H9 (cell line): Measurements from ENCODE around the gene FLNA. TPM values are rescaled to one million over a fixed set of nuclear protein-coding genes. Genes with fewer than 3 reads are reported as not detected.

Source experiments
- DNase-seq: peaks from one replicate; pipeline ENCODE4 v3.0.0-alpha.2; 2017
- H2AFZ ChIP-seq: one replicate; pipeline ENCODE4 v1.6.1; 2013; ENCODE audit warnings: mild to moderate bottlenecking, low read length, control low read depth, moderate library complexity
- H2AK5ac ChIP-seq: 2 replicates; pipeline ENCODE4 v1.6.1; 2013; ENCODE audit warnings: low read length, control low read depth, mixed read lengths; ENCODE audit not compliant: insufficient read length
- H2BK120ac ChIP-seq: one replicate; pipeline ENCODE4 v1.6.1; 2013; ENCODE audit warnings: low read depth, mild to moderate bottlenecking, low read length, control low read depth, inconsistent platforms; ENCODE audit not compliant: poor library complexity, severe bottlenecking
- H2BK12ac ChIP-seq: 2 replicates; pipeline ENCODE4 v1.6.1; 2013; ENCODE audit warnings: low read length, control low read depth, mixed read lengths, low read depth; ENCODE audit not compliant: insufficient read length
- H2BK15ac ChIP-seq: 2 replicates; pipeline ENCODE4 v1.6.1; 2013; ENCODE audit warnings: low read depth, low read length, control low read depth
- H2BK20ac ChIP-seq: one replicate; pipeline ENCODE4 v1.6.1; 2013; ENCODE audit warnings: low read depth, mild to moderate bottlenecking, low read length, control low read depth, inconsistent platforms; ENCODE audit not compliant: poor library complexity, severe bottlenecking
- H2BK5ac ChIP-seq: 2 replicates; pipeline ENCODE4 v1.6.1; 2013; ENCODE audit warnings: low read length, control low read depth, mixed read lengths; ENCODE audit not compliant: insufficient read length
- H3K14ac ChIP-seq: 2 replicates; pipeline ENCODE4 v1.6.1; 2013; ENCODE audit warnings: low read length, control low read depth; ENCODE audit not compliant: insufficient read depth
- H3K18ac ChIP-seq: 2 replicates; pipeline ENCODE4 v1.6.1; 2013; ENCODE audit warnings: low read depth, mild to moderate bottlenecking, mixed read lengths, low read length, control low read depth; ENCODE audit not compliant: insufficient read length
- H3K23ac ChIP-seq: 2 replicates; pipeline ENCODE4 v1.6.1; 2013; ENCODE audit warnings: low read length, control low read depth, mixed read lengths, low read depth; ENCODE audit not compliant: insufficient read length
- H3K23me2 ChIP-seq: 2 replicates; pipeline ENCODE4 v1.6.1; 2013; ENCODE audit warnings: low read depth, mild to moderate bottlenecking, mixed read lengths, low read length, control low read depth; ENCODE audit not compliant: insufficient read length, poor library complexity, severe bottlenecking
- H3K27ac ChIP-seq: 2 replicates; pipeline ENCODE4 v1.5.1; 2013; ENCODE audit warnings: low read length, control low read depth, mixed read lengths, low read depth; ENCODE audit not compliant: insufficient read length
- H3K27me3 ChIP-seq: 2 replicates; pipeline ENCODE4 v1.6.1; 2013; ENCODE audit warnings: low read length, control low read depth, inconsistent platforms; ENCODE audit not compliant: insufficient read depth
- H3K4ac ChIP-seq: 2 replicates; pipeline ENCODE4 v1.6.1; 2013; ENCODE audit warnings: low read depth, mild to moderate bottlenecking, control low read depth, inconsistent platforms, low read length, moderate library complexity
- H3K4me1 ChIP-seq: 2 replicates; pipeline ENCODE4 v1.6.1; 2013; ENCODE audit warnings: low read length, control low read depth, inconsistent platforms; ENCODE audit not compliant: insufficient read depth
- H3K4me2 ChIP-seq: 2 replicates; pipeline ENCODE4 v1.6.1; 2013; ENCODE audit warnings: low read length, control low read depth, mixed read lengths; ENCODE audit not compliant: insufficient read length, insufficient read depth
- H3K56ac ChIP-seq: 2 replicates; pipeline ENCODE4 v1.6.1; 2013; ENCODE audit warnings: low read depth, mild to moderate bottlenecking, mixed read lengths, low read length, control low read depth; ENCODE audit not compliant: insufficient read length
- H3K79me1 ChIP-seq: 2 replicates; pipeline ENCODE4 v1.6.1; 2013; ENCODE audit warnings: low read depth, mild to moderate bottlenecking, moderate library complexity, low read length, control low read depth, inconsistent platforms; ENCODE audit not compliant: insufficient read depth, poor library complexity, severe bottlenecking
- H3K79me2 ChIP-seq: 2 replicates; pipeline ENCODE4 v1.6.1; 2013; ENCODE audit warnings: low read length, control low read depth, inconsistent platforms; ENCODE audit not compliant: insufficient read depth
- H3K9ac ChIP-seq: 2 replicates; pipeline ENCODE4 v1.6.1; 2013; ENCODE audit warnings: low read length, control low read depth, mixed read lengths; ENCODE audit not compliant: insufficient read length; ENCODE audit errors: extremely low read depth
- H3K9me3 ChIP-seq: one replicate; pipeline ENCODE4 v1.6.1; 2013; ENCODE audit warnings: low read depth, low read length, inconsistent platforms; ENCODE audit not compliant: control insufficient read depth
- H3T11ph ChIP-seq: one replicate; pipeline ENCODE4 v1.6.1; 2013; ENCODE audit warnings: mild to moderate bottlenecking, low read length, control low read depth, inconsistent platforms
- H4K20me1 ChIP-seq: one replicate; pipeline ENCODE4 v1.6.1; 2013; ENCODE audit not compliant: control insufficient read depth, insufficient read length, insufficient read depth
- H4K5ac ChIP-seq: 2 replicates; pipeline ENCODE4 v1.6.1; 2013; ENCODE audit warnings: low read depth, mild to moderate bottlenecking, mixed read lengths, low read length, control low read depth; ENCODE audit not compliant: insufficient read length
- H4K8ac ChIP-seq: replicated peaks from 2 replicates; pipeline ENCODE4 v1.6.1; 2013; ENCODE audit warnings: low read length, control low read depth, mixed read lengths, low read depth; ENCODE audit not compliant: insufficient read length
- H4K91ac ChIP-seq: 2 replicates; pipeline ENCODE4 v1.6.1; 2013; ENCODE audit warnings: low read depth, mild to moderate bottlenecking, moderate library complexity, mixed read lengths, low read length, control low read depth; ENCODE audit not compliant: insufficient read length
- H3K27ac Mint-ChIP-seq, 3 experiments: 2 replicates in 2 of 3; 3 replicates in 1 of 3; pipeline ENCODE4 v1.8.0; 2020 to 2021; ENCODE audit warnings: mixed read lengths in 3 of 3, mild to moderate bottlenecking in 1 of 3, moderate library complexity in 1 of 3
- H3K27me3 Mint-ChIP-seq: 2 replicates; pipeline ENCODE4 v1.8.0; 2021; ENCODE audit warnings: low read depth, mild to moderate bottlenecking, moderate library complexity, mixed read lengths
- H3K36me3 Mint-ChIP-seq, 3 experiments: 2 replicates in 2 of 3; 3 replicates in 1 of 3; pipeline ENCODE4 v1.8.0; 2020 to 2021; ENCODE audit warnings: low read depth in 3 of 3, mixed read lengths in 3 of 3; ENCODE audit not compliant: insufficient read depth in 1 of 3
- H3K4me1 Mint-ChIP-seq, 2 experiments: 2 replicates each; pipeline ENCODE4 v1.8.0; 2020; ENCODE audit warnings: mixed read lengths in 2 of 2
- H3K4me3 Mint-ChIP-seq, 2 experiments: 2 replicates in 1 of 2; 3 replicates in 1 of 2; pipeline ENCODE4 v1.8.0; 2020 to 2021; ENCODE audit warnings: mild to moderate bottlenecking in 2 of 2, mixed read lengths in 2 of 2, moderate library complexity in 1 of 2
- H3K9me3 Mint-ChIP-seq, 2 experiments: 2 replicates in 1 of 2; 3 replicates in 1 of 2; pipeline ENCODE4 v1.8.0; 2020; ENCODE audit warnings: mild to moderate bottlenecking in 2 of 2, mixed read lengths in 2 of 2, moderate library complexity in 1 of 2
- WGBS: extraction: QIAGEN DNeasy Blood & Tissue Kit; methylation state at CpG from one replicate; pipeline ENCODE4 v1.1.7; 2013; ENCODE audit warnings: missing lambda C conversion rate, low lambda C conversion rate, mixed read lengths; ENCODE audit not compliant: insufficient read length; ENCODE audit errors: extremely low coverage; 5-methylcytosine and 5-hydroxymethylcytosine counted together
- total RNA-seq: library from RNA; stranded (reverse); gene quantifications from 2 replicates; pipeline ENCODE4 v1.2.1, GENCODE V29; 2021
- TF ChIP-seq, protein P1 (sequence below): fragments of 200-600 bp; sonication (generic); conservative IDR thresholded peaks from 3 replicates; pipeline ENCODE4 v1.8.0; 2021; ENCODE audit warnings: antibody characterized with exemption, mild to moderate bottlenecking

The FLNA gene
- total RNA-seq, 1 experiment from 2014 or later, result 957 TPM

GRCh38 chrX:154363706-154364439 is 10.6 kb downstream of the FLNA start:
- Histone ChIP-seq H3K4ac (no peak overlapping the region), H3K23me2 (peaks cover 3% of the 10 kb centered on the region), H2BK20ac (no peak overlapping the region), H3K23ac (no peak overlapping the region), H2BK15ac (no peak overlapping the region), H3K14ac (no peak overlapping the region), H3K4me1 (no peaks in the 10 kb centered on the region), H2BK12ac (no peak overlapping the region), H3K9me3 (peaks cover 12% of the 10 kb centered on the region), H2AFZ (no peak overlapping the region), H3K56ac (no peak overlapping the region), H3T11ph (no peak overlapping the region), H3K79me2 (peaks cover 5% of the 10 kb centered on the region; the same call in 1 of the 2 replicates), H4K8ac (no peak overlapping the region), H3K18ac (no peak overlapping the region), H2BK120ac (no peak overlapping the region), H2AK5ac (no peak overlapping the region), H2BK5ac (no peak overlapping the region), H3K79me1 (no peaks in the 10 kb centered on the region), H3K27ac (no peak overlapping the region), H3K9ac (no peak overlapping the region), H3K4me2 (no peak overlapping the region), H4K5ac (no peak overlapping the region), H4K20me1 (no peaks in the 10 kb centered on the region), H4K91ac (no peak overlapping the region), H3K27me3 (no peaks in the 10 kb centered on the region)
- Mint-ChIP-seq H3K27me3 (peaks cover 5% of the 10 kb centered on the region), H3K9me3 (peaks cover 48 to 70% of the 10 kb centered on the region in 2 experiments), H3K4me1 (0 out of 4 replicates have a peak, but pooled peaks cover 0 to 5% of the 10 kb centered on the region in 2 experiments), H3K4me3 (peak overlapping the region in 1 of 2 experiments; percentile 31; a peak in 1 of 5 replicates), H3K27ac (peak overlapping the region in 1 of 3 experiments; percentile 57; a peak in 1 of 7 replicates), H3K36me3 (peaks cover 40 to 84% (median 80%) of the 10 kb centered on the region in 3 experiments)
- no CpG with 5 or more reads among the region's 20 CpGs for WGBS
- no peak for DNase-seq
- TF ChIP-seq, protein P1, sequence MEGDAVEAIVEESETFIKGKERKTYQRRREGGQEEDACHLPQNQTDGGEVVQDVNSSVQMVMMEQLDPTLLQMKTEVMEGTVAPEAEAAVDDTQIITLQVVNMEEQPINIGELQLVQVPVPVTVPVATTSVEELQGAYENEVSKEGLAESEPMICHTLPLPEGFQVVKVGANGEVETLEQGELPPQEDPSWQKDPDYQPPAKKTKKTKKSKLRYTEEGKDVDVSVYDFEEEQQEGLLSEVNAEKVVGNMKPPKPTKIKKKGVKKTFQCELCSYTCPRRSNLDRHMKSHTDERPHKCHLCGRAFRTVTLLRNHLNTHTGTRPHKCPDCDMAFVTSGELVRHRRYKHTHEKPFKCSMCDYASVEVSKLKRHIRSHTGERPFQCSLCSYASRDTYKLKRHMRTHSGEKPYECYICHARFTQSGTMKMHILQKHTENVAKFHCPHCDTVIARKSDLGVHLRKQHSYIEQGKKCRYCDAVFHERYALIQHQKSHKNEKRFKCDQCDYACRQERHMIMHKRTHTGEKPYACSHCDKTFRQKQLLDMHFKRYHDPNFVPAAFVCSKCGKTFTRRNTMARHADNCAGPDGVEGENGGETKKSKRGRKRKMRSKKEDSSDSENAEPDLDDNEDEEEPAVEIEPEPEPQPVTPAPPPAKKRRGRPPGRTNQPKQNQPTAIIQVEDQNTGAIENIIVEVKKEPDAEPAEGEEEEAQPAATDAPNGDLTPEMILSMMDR, result no peak
